PC-9 (cell line): ENCODE measurements around the gene USP54.

Source experiments
- EZH2 ChIP-seq: fragments of 200-600 bp; sonication (generic); IDR thresholded peaks from 2 replicates; pipeline ENCODE4 v1.8.0; 2017; ENCODE audit warnings: antibody characterized with exemption, low read depth
- TF ChIP-seq, protein P1 (sequence below): fragments of 200-600 bp; sonication (generic); conservative IDR thresholded peaks from 2 replicates; pipeline ENCODE4 v1.6.1; 2017; ENCODE audit warnings: mixed run types, antibody characterized with exemption, mild to moderate bottlenecking, moderate library complexity

DNA sequence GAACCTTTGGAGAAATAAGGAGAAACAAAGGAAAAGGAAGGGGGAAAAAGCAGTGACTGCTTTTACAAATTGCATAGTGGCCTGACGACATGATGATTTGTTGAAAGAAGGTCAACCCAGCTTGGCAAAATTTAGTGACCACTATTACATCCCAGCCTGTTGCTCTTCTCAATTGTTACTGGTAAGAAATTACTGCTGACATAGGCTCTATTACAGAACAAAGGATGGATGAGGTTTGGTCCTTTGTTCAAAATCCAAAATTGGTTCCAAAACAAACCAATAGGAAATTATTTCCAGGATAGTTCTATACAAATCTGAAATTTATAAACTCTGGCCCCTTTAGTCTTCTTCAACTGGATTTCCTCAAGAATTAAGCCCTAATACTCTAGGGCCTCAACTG lies 39.6 kb downstream of the USP54 start:
- TF ChIP-seq, protein P1, sequence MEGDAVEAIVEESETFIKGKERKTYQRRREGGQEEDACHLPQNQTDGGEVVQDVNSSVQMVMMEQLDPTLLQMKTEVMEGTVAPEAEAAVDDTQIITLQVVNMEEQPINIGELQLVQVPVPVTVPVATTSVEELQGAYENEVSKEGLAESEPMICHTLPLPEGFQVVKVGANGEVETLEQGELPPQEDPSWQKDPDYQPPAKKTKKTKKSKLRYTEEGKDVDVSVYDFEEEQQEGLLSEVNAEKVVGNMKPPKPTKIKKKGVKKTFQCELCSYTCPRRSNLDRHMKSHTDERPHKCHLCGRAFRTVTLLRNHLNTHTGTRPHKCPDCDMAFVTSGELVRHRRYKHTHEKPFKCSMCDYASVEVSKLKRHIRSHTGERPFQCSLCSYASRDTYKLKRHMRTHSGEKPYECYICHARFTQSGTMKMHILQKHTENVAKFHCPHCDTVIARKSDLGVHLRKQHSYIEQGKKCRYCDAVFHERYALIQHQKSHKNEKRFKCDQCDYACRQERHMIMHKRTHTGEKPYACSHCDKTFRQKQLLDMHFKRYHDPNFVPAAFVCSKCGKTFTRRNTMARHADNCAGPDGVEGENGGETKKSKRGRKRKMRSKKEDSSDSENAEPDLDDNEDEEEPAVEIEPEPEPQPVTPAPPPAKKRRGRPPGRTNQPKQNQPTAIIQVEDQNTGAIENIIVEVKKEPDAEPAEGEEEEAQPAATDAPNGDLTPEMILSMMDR = no peak
- no peak for TF ChIP-seq EZH2
